Tibial artery (tissue), 4 donors: ENCODE data around the gene NAP1L1.

Experiments used
- DNase-seq, 2 donors: peaks; one replicate each; pipeline ENCODE4 v3.0.0-alpha.2; 2019
- H3K27ac ChIP-seq, 2 donors: fragments of 200-600 bp; sonication (generic) in 1 of 2; 1 replicate in 1 of 2; 2 replicates in 1 of 2; pipeline ENCODE4 v1.5.1; 2018 to 2019; ENCODE audit warnings: mild to moderate bottlenecking in 1 of 2
- H3K27me3 ChIP-seq, 2 donors: fragments of 200-600 bp; sonication (generic) in 1 of 2; one replicate each; pipeline versions ENCODE4 v1.5.1 to v1.6.0; 2016 to 2019
- H3K36me3 ChIP-seq, 3 donors: fragments of 200-600 bp; sonication (generic) in 2 of 3; one replicate each; pipeline ENCODE4 v1.5.1; 2016 to 2019; ENCODE audit warnings: mild to moderate bottlenecking in 2 of 3
- H3K4me1 ChIP-seq, 4 donors: fragments of 200-600 bp; sonication (generic) in 2 of 4; 1 replicate in 3 of 4; 2 replicates in 1 of 4; pipeline ENCODE4 v1.5.1; 2016 to 2019
- H3K4me3 ChIP-seq, 2 donors: fragments of 200-600 bp; sonication (generic) in 1 of 2; 1 replicate in 1 of 2; 2 replicates in 1 of 2; pipeline ENCODE4 v1.5.1; 2018 to 2019; ENCODE audit warnings: mild to moderate bottlenecking in 2 of 2
- H3K9me3 ChIP-seq, 3 donors: fragments of 200-600 bp; sonication (generic) in 1 of 3; one replicate each; pipeline ENCODE4 v1.5.1; 2016 to 2019
- CTCF ChIP-seq, 2 experiments: fragments of 200-600 bp in 1 of 2; fragments of 450-650 bp in 1 of 2; IDR thresholded peaks; one replicate each; pipeline ENCODE4 v1.5.1; 2017 to 2019; ENCODE audit warnings: antibody characterized with exemption in 2 of 2, mild to moderate bottlenecking in 1 of 2, moderate library complexity in 1 of 2
- intact Hi-C: fragments of 100-400 bp; cut with DNase I; formaldehyde crosslinking; loops from one replicate; pipeline ENCODE4 v1.15.0; 2023; ENCODE audit warnings: low total_unique reads

The NAP1L1 gene

GRCh38 chr12:76047742-76048141 is 36.7 kb downstream of the NAP1L1 start:
- Histone ChIP-seq H3K27me3 (no peaks in the 10 kb centered on the region), H3K36me3 (peaks cover 55 to 69% (median 66%) of the 10 kb centered on the region in 3 donors), H3K4me3 (no peak overlapping the region), H3K27ac (no peak overlapping the region), H3K4me1 (no peaks in the 10 kb centered on the region), H3K9me3 (no peaks in the 10 kb centered on the region)
- intact Hi-C loops: no loop called here
- TF ChIP-seq CTCF (IDR thresholded peaks at IDR 0.05): no peak
- DNase-seq: no peak

GRCh38 chr12:76047060-76047459 is 37.4 kb downstream of the NAP1L1 start:
- no peaks in the 10 kb centered on the region for H3K27me3 ChIP-seq
- H3K4me3 ChIP-seq: no peak overlapping the region
- H3K36me3 ChIP-seq: peaks cover 51 to 62% (median 61%) of the 10 kb centered on the region in 3 donors
- intact Hi-C loops: no loop called here
- no peaks in the 10 kb centered on the region for H3K4me1 ChIP-seq
- TF ChIP-seq CTCF (IDR thresholded peaks at IDR 0.05): no peak
- H3K9me3 ChIP-seq: no peaks in the 10 kb centered on the region
- H3K27ac ChIP-seq: no peak overlapping the region
- no peak for DNase-seq

- H3K36me3 ChIP-seq: peaks cover 18 to 28% (median 27%) of the 10 kb centered on the region in 3 donors
- H3K9me3 ChIP-seq: no peaks in the 10 kb centered on the region
- no peak overlapping the region for H3K27ac ChIP-seq
- no peaks in the 10 kb centered on the region for H3K27me3 ChIP-seq
- no peaks in the 10 kb centered on the region for H3K4me1 ChIP-seq
- H3K4me3 ChIP-seq: no peak overlapping the region
- intact Hi-C loops: no loop called here
- no peak for TF ChIP-seq CTCF (IDR thresholded peaks at IDR 0.05)
- DNase-seq: no peak
These were observed 41.1 kb downstream of the NAP1L1 start for GRCh38 chr12:76043377-76043776.

GRCh38 chr12:76042147-76042546 is 42.3 kb downstream of the NAP1L1 start:
- Histone ChIP-seq H3K27me3 (no peaks in the 10 kb centered on the region), H3K4me3 (no peak overlapping the region), H3K27ac (no peak overlapping the region), H3K36me3 (peaks cover 12 to 23% (median 19%) of the 10 kb centered on the region in 3 donors), H3K9me3 (no peaks in the 10 kb centered on the region), H3K4me1 (peaks cover 0 to 4% (median 0%) of the 10 kb centered on the region in 4 donors)
- no peak for DNase-seq
- intact Hi-C loops: no loop called here
- no peak for TF ChIP-seq CTCF (IDR thresholded peaks at IDR 0.05)

- no peaks in the 10 kb centered on the region for H3K27me3 ChIP-seq
- intact Hi-C loops: no loop called here
- peaks cover 12 to 19% (median 19%) of the 10 kb centered on the region in 3 donors for H3K36me3 ChIP-seq
- no peak for DNase-seq
- H3K9me3 ChIP-seq: no peaks in the 10 kb centered on the region
- no peak for TF ChIP-seq CTCF (IDR thresholded peaks at IDR 0.05)
- H3K4me3 ChIP-seq: no peak overlapping the region
- no peak overlapping the region for H3K27ac ChIP-seq
- peaks cover 0 to 10% (median 0%) of the 10 kb centered on the region in 4 donors for H3K4me1 ChIP-seq
These were observed 43.1 kb downstream of the NAP1L1 start for GRCh38 chr12:76041406-76041805.

- no peak overlapping the region for H3K27ac ChIP-seq
- peaks cover 0 to 10% (median 0%) of the 10 kb centered on the region in 4 donors for H3K4me1 ChIP-seq
- no peak overlapping the region for H3K4me3 ChIP-seq
- no peaks in the 10 kb centered on the region for H3K27me3 ChIP-seq
- peaks cover 12 to 19% (median 13%) of the 10 kb centered on the region in 3 donors for H3K36me3 ChIP-seq
- H3K9me3 ChIP-seq: no peaks in the 10 kb centered on the region
- no peak for TF ChIP-seq CTCF (IDR thresholded peaks at IDR 0.05)
- DNase-seq: no peak
- intact Hi-C loops: no loop called here
These were observed 44.0 kb downstream of the NAP1L1 start for GRCh38 chr12:76040461-76040860.
